ENCODE measurements around the gene PARD3B. TPM values are rescaled to one million over a fixed set of nuclear protein-coding genes. Genes with fewer than 3 reads are reported as not detected.

Gene PARD3B
- total RNA-seq, 1 donor from 2014 or later: 12.3 TPM

GRCh38 chr2:205463466-205464025, 918.3 kb downstream of the PARD3B start:
- H3K27ac ChIP-seq: no peak overlapping the region
- no peak overlapping the region for H3K4me3 ChIP-seq
- intact Hi-C loops (cut with DNase I): no loop called here
- no peaks in the 10 kb centered on the region for H3K27me3 ChIP-seq
- no peak for TF ChIP-seq POLR2AphosphoS5 (IDR thresholded peaks at IDR 0.05; ENCODE audit: insufficient read depth in 1 of 2, low read depth in 1 of 2)
- TF ChIP-seq POLR2A (IDR thresholded peaks at IDR 0.05): no peak
- no peak for TF ChIP-seq CTCF (IDR thresholded peaks at IDR 0.05)
- no peaks in the 10 kb centered on the region for H3K9me3 ChIP-seq
- H3K36me3 ChIP-seq: no peaks in the 10 kb centered on the region
- H3K4me1 ChIP-seq: no peaks in the 10 kb centered on the region
- no peak for DNase-seq (ENCODE audit: extremely low spot score in 2 of 2)

DNA sequence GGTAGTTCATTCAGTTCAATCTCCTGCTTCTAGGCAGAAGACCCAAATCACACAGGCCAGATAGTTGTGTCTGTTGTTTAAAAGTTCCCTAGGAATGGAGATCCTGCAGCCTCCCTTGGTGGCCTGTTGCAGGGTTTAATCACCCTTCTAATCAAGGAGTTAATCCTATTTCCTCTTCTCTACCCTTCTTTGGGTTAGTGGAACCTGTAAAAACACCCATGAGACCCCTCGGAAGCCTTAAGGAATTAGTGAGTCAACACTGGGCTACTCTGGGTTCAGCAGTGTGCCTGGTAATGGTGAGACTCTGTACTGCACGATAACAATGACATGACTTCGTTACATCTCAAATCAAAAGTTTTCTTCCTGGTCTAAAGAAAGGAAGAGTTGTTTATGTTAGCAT, 919.4 kb downstream of the PARD3B start:
- H3K4me1 ChIP-seq: no peaks in the 10 kb centered on the region
- no peak overlapping the region for H3K4me3 ChIP-seq
- DNase-seq (ENCODE audit: extremely low spot score in 2 of 2): no peak
- intact Hi-C loops (cut with DNase I): no loop called here
- no peak overlapping the region for H3K27ac ChIP-seq
- H3K27me3 ChIP-seq: no peaks in the 10 kb centered on the region
- TF ChIP-seq POLR2AphosphoS5 (IDR thresholded peaks at IDR 0.05; ENCODE audit: insufficient read depth in 1 of 2, low read depth in 1 of 2): no peak
- TF ChIP-seq POLR2A (IDR thresholded peaks at IDR 0.05): no peak
- TF ChIP-seq CTCF (IDR thresholded peaks at IDR 0.05): no peak
- H3K9me3 ChIP-seq: no peaks in the 10 kb centered on the region
- no peaks in the 10 kb centered on the region for H3K36me3 ChIP-seq

DNA sequence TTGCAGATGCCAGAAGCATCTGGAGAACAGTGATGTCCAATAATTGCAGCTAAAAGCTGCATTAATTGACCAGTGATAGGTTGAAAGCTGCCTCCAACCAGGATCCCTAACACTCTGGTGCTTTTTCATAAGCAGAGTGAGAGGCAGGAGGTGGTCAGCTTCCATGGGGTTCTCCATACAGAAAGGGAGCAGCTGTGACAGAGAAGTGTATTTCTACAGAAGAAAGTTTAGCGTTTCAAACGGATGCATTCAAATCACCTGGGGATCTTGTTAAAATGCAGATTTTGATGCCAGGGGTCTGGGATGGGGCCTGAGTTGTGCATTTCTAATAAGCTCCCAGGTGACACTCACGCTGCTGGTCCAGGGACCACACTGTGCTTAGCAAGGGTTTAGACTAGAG, 920.5 kb downstream of the PARD3B start:
- Histone ChIP-seq H3K36me3 (no peaks in the 10 kb centered on the region), H3K4me1 (no peaks in the 10 kb centered on the region), H3K27me3 (no peaks in the 10 kb centered on the region), H3K27ac (no peak overlapping the region), H3K4me3 (no peak overlapping the region), H3K9me3 (no peaks in the 10 kb centered on the region)
- no peak for DNase-seq (ENCODE audit: extremely low spot score in 2 of 2)
- intact Hi-C loops (cut with DNase I): no loop called here
- TF ChIP-seq CTCF (IDR thresholded peaks at IDR 0.05) (no peak), POLR2A (IDR thresholded peaks at IDR 0.05) (no peak), POLR2AphosphoS5 (IDR thresholded peaks at IDR 0.05; ENCODE audit: insufficient read depth in 1 of 2, low read depth in 1 of 2) (no peak)

GRCh38 chr2:205471776-205472175, 926.5 kb downstream of the PARD3B start:
- Histone ChIP-seq H3K9me3 (no peaks in the 10 kb centered on the region), H3K4me1 (no peaks in the 10 kb centered on the region), H3K27ac (no peak overlapping the region), H3K36me3 (no peaks in the 10 kb centered on the region), H3K4me3 (no peak overlapping the region), H3K27me3 (no peaks in the 10 kb centered on the region)
- intact Hi-C loops (cut with DNase I): no loop called here
- DNase-seq (ENCODE audit: extremely low spot score in 2 of 2): no peak
- TF ChIP-seq POLR2AphosphoS5 (IDR thresholded peaks at IDR 0.05; ENCODE audit: insufficient read depth in 1 of 2, low read depth in 1 of 2) (no peak), CTCF (IDR thresholded peaks at IDR 0.05) (no peak), POLR2A (IDR thresholded peaks at IDR 0.05) (no peak)

GRCh38 chr2:205473791-205474190, 928.5 kb downstream of the PARD3B start:
- H3K27ac ChIP-seq: no peak overlapping the region
- intact Hi-C loops (cut with DNase I): no loop called here
- H3K4me3 ChIP-seq: no peak overlapping the region
- no peak for TF ChIP-seq POLR2AphosphoS5 (IDR thresholded peaks at IDR 0.05; ENCODE audit: insufficient read depth in 1 of 2, low read depth in 1 of 2)
- H3K36me3 ChIP-seq: no peaks in the 10 kb centered on the region
- DNase-seq (ENCODE audit: extremely low spot score in 2 of 2): no peak
- H3K4me1 ChIP-seq: no peaks in the 10 kb centered on the region
- no peaks in the 10 kb centered on the region for H3K9me3 ChIP-seq
- no peaks in the 10 kb centered on the region for H3K27me3 ChIP-seq
